Heart left ventricle (tissue), 13 donors: ENCODE data around the gene RPS15.

Source experiments
- CTCF ChIP-seq, 12 donors: fragments of 200-600 bp; sonication (generic) in 4 of 12; IDR thresholded peaks; one replicate each; pipeline versions ENCODE4 v1.5.0 to v1.8.0; 2018 to 2022; ENCODE audit warnings: antibody characterized with exemption in 12 of 12, mild to moderate bottlenecking in 5 of 12
- POLR2A ChIP-seq, 2 donors: fragments of 450-650 bp; IDR thresholded peaks; one replicate each; pipeline ENCODE4 v1.6.1; 2017; ENCODE audit warnings: antibody characterized with exemption in 2 of 2, mild to moderate bottlenecking in 2 of 2, moderate library complexity in 2 of 2
- donor health status: ischemic (EF 13 %, LVEDD 7.1; RV severe dilation, severe dysfunction).
- donor health status: DM: no; HTN: yes; CAD: no.
- donor health status: DM: no; HTN: no; CAD: no.
- donor health status: ischemic (EF 25% LVEDD 6.9; RV normal size, moderate dysfunction).
- donor health status: ischemic (EF 25% LVEDD 5.7; RV mildly dilated, moderate dysfunction).
- donor health status: ischemic (EF 35%, LVEDD 5.7; RV mildly dilated, moderate dysfunction).
- donor health status: nonischemic (EF 11% LVEDD 7.7; RV severe dilation, severe dysfunction).
- donor health status: DM: yes; HTN: yes; CAD: no.
- donor health status: PGD.
- donor health status: ischemic (EF 29% LVEDD 5.4; RV normal size, mild dysfunction).
- donor health status: nonischemic (EF 23%, LVEDD 6.1; RV moderate dilation, normal function).

- TF ChIP-seq CTCF (IDR thresholded peaks at IDR 0.05) = no peak
- no peak for TF ChIP-seq POLR2A (IDR thresholded peaks at IDR 0.05)
Observed at GRCh38 chr19:1440418-1440801, 2.2 kb downstream of the RPS15 start.
